SK-N-SH (cell line): ENCODE results near the gene TYROBP.

ENCODE experiments used
- EZH2phosphoT487 ChIP-seq: fragments of 200-600 bp; sonication (generic); IDR thresholded peaks from 2 replicates; pipeline ENCODE4 v1.6.1; 2017; ENCODE audit warnings: low read depth, mixed run types, mild to moderate bottlenecking, antibody characterized with exemption, moderate library complexity, borderline replicate concordance
- GABPA ChIP-seq: IDR thresholded peaks from 2 replicates; pipeline ENCODE4 v1.4.0; 2012; ENCODE audit warnings: low read depth, mild to moderate bottlenecking
- POLR2AphosphoS5 ChIP-seq: IDR thresholded peaks from 2 replicates; pipeline ENCODE4 v1.6.1; 2012; ENCODE audit warnings: low read depth, low read length
- RAD21 ChIP-seq: IDR thresholded peaks from 2 replicates; pipeline ENCODE4 v1.6.1; 2012; ENCODE audit warnings: mild to moderate bottlenecking, low read length
- RCOR1 ChIP-seq: fragments of 150-350 bp; IDR thresholded peaks from 2 replicates; pipeline ENCODE4 v1.6.1; 2017; ENCODE audit warnings: antibody characterized with exemption, low read length
- RFX5 ChIP-seq: IDR thresholded peaks from 2 replicates; pipeline ENCODE4 v1.6.1; 2012; ENCODE audit warnings: mild to moderate bottlenecking, improper control_type of control experiment, low read length
- RXRA ChIP-seq: IDR thresholded peaks from 2 replicates; pipeline ENCODE4 v1.4.0; 2012; ENCODE audit warnings: low read depth, mild to moderate bottlenecking, borderline replicate concordance
- SIN3A ChIP-seq: IDR thresholded peaks from 2 replicates; pipeline ENCODE4 v1.6.1; 2012; ENCODE audit warnings: low read depth, mild to moderate bottlenecking, low read length, moderate library complexity, borderline replicate concordance
- TF ChIP-seq, protein P1 (sequence below): fragments of 200-600 bp; sonication (generic); IDR thresholded peaks from 2 replicates; pipeline ENCODE4 v1.6.1; 2017; ENCODE audit warnings: antibody characterized with exemption, mild to moderate bottlenecking, moderate library complexity

DNA sequence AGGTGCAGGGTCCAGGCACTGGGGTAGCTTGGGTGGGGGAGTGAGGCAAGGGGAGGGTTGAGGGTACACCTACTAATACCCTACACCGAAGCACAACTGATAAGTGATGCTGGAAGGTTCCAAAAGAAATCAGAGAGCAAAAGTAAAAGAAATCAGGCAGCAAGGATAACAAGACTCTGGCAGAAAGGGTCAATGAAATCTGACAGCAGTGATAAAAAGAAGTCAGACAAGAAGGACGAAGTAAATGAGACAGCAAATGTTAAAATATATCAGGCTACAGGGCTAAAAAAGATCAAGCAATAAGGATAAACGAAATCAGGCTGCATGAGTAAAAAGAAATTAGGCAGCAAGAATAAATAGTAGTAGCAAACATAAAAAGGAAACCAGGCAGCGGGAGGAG lies 32.7 kb upstream of the TYROBP start:
- TF ChIP-seq EZH2phosphoT487: no peak
- no peak for TF ChIP-seq RCOR1
- no peak for TF ChIP-seq SIN3A
- TF ChIP-seq GABPA: no peak
- TF ChIP-seq, protein P1, sequence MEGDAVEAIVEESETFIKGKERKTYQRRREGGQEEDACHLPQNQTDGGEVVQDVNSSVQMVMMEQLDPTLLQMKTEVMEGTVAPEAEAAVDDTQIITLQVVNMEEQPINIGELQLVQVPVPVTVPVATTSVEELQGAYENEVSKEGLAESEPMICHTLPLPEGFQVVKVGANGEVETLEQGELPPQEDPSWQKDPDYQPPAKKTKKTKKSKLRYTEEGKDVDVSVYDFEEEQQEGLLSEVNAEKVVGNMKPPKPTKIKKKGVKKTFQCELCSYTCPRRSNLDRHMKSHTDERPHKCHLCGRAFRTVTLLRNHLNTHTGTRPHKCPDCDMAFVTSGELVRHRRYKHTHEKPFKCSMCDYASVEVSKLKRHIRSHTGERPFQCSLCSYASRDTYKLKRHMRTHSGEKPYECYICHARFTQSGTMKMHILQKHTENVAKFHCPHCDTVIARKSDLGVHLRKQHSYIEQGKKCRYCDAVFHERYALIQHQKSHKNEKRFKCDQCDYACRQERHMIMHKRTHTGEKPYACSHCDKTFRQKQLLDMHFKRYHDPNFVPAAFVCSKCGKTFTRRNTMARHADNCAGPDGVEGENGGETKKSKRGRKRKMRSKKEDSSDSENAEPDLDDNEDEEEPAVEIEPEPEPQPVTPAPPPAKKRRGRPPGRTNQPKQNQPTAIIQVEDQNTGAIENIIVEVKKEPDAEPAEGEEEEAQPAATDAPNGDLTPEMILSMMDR: no peak
- no peak for TF ChIP-seq RFX5
- no peak for TF ChIP-seq RAD21
- TF ChIP-seq RXRA: no peak
- no peak for TF ChIP-seq POLR2AphosphoS5
